Pons (tissue), 1 donor: ENCODE measurements around the gene SVEP1.
"Not testable (repeated sequence)": the region's sequence is repeated elsewhere in the genome, so short reads cannot be mapped to it uniquely, and the experiment has no call there.

Experiments
- DNase-seq: peaks from one replicate; pipeline ENCODE4 v3.0.0-alpha.2; 2016; ENCODE audit warnings: low spot score

The SVEP1 gene

DNA sequence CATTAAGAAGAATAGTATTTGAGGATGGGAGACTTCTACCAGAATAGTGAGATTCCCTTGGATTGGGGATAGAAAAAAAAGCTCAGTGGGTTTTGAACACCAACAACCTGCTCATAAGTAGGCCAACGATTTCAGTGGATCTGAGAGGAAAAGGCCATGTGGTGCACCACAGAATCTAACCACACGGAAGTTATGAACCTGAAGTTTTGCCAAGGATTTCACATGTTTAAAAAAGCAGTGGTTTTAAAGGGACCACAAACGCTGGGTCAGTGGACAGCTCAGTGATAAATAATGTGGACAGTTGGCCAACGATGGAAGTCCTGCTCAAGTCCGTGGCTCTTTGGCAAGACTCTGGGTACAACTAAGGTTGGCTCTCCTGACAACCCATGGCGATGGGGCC is 134.6 kb downstream of the SVEP1 start:
- DNase-seq, result no peak

GRCh38 chr9:110443866-110444220 is 135.7 kb downstream of the SVEP1 start:
- no peak for DNase-seq

GRCh38 chr9:110443146-110443865 is 136.2 kb downstream of the SVEP1 start:
- DNase-seq, result no peak

DNA sequence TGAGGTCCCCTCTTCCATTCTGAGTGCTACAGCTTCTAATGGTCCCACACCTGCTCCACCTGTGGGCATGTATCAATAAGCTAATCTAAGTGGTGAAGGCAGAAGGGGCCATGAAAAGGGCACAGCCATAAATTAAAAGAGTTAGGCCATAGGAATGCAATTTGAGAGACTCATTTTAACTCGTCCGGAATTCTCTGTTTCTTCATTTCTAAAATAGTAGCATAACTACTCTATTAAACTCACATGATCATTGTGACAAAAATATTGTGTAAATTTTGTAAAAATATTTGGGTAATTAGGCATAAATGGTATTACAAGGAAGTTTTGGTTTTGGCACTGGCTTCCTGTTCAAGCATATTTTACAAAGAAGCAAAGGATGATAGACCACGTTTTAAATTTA is 138.7 kb downstream of the SVEP1 start:
- no peak for DNase-seq

GRCh38 chr9:110440172-110440571 is 139.4 kb downstream of the SVEP1 start:
- DNase-seq, result peak; percentile 42

GRCh38 chr9:110432253-110432652 is 147.3 kb downstream of the SVEP1 start:
- DNase-seq, result peak; percentile 28

- no peak for DNase-seq
Measured at GRCh38 chr9:110429453-110429852, 150.1 kb downstream of the SVEP1 start.

DNA sequence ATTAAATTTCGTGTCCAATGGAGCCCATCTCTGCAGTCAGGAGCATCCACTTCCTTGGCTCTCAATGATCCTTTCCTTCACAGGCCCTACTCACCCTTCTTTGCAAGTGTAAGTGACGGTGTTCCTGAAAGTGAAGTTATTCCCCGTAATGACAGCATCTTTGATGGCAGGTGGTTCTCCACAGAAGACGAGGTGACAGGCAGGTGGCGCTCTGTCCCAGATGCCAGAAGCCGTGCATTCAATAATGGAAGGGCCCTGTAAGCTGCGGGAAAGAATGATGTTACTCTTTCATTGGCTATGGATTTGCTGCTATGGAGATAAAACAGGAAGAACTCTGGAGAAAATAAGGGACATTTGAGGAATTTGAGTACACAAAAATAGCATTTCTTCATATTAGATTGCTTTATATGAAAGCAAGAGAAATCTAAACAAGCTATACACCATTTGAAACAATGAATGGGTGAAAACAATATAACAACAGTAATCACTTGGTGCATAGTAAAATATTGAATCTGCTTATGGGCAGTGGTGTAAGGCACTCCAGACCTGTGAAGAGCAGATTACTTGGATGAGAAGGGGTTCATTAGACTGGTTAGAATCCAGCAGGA is 151.9 kb downstream of the SVEP1 start:
- peak; percentile 28 for DNase-seq

- no peak for DNase-seq
Measured at GRCh38 chr9:110426052-110426709, 153.4 kb downstream of the SVEP1 start.

GRCh38 chr9:110414471-110414870 is 165.1 kb downstream of the SVEP1 start:
- DNase-seq, result no peak

DNA sequence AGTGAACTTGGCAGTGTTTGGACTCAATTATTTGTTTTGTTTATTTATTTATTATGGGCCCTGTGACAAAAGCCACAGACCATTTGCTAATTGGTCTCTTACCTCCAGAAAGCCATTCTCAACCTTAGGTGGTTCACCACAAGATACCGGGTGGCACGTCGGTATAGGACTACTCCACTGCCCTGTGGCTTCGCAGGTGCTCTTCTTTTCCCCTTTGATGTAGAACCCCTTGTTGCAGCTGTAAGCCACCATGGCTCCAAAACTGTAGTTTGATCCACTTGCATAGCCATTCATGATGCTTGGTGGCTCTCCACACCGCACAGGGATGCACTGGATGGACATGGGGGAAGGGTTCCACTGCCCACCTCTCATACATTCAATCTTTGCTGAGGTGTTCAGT is 168.6 kb downstream of the SVEP1 start:
- DNase-seq, result no peak

- no peak for DNase-seq
Measured at GRCh38 chr9:110408598-110408997, 170.9 kb downstream of the SVEP1 start.

DNA sequence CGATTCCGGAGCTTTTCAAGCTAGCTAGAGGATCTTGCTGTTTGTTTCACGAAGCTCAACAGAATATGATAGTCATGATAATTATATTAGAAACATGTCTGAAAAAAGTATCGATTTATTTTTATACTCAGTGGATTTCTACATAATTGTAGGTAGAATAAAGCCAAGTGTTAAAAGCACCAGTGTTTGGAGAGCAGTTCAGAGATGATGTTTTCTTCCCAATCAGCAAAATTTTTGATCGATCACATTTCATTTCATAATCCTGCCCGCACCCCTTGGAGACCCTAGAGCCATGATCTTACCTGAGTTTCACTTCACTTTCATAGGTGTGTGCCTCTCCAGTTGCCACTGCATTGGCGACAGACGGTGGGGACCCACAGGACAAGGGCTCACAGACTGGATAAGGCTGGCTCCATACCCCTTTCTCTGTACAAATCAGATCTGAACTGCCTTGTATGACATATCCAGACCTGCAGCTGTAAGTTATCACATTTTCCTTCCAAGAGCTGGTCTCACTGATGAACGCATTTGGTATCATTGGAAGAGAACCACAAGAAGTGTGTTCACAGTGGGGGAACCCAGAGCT is 173.6 kb downstream of the SVEP1 start:
- DNase-seq, result no peak

DNA sequence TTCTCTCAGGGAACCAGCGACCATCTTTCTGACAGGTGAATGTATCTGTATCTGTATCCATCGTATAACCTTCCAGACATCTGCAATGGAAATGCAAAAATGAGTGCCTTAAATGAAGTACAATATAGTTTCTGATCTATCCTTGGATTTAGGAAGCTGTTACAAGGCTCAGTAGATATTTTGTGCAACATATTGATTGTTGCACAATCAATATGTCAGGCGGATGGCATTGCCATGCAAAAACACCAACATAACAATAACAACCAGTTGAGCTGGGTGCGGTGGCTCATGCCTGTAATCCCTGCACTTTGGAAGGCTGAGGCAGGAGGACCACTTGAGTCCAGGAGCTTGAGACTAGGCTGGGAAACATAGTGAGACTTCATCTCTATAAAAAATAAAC is 175.1 kb downstream of the SVEP1 start:
- no peak for DNase-seq

- no peak for DNase-seq
Measured at GRCh38 chr9:110399983-110400382, 179.6 kb downstream of the SVEP1 start.

DNA sequence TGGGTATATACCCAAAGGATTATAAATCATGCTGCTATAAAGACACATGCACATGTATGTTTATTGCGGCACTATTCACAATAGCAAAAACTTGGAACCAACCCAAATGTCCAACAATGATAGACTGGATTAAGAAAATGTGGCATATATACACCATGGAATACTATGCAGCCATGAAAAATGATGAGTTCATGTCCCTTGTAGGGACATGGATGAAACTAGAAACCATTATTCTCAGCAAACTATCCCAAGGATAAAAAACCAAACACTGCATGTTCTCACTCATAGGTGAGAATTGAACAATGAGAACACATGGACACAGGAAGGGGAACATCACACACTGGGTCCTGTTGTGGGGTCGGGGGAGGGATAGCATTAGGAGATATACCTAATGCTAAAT is 180.5 kb downstream of the SVEP1 start:
- not testable (repeated sequence) for DNase-seq

- DNase-seq, result no peak
Measured at GRCh38 chr9:110391826-110392485, 187.6 kb downstream of the SVEP1 start.

DNA sequence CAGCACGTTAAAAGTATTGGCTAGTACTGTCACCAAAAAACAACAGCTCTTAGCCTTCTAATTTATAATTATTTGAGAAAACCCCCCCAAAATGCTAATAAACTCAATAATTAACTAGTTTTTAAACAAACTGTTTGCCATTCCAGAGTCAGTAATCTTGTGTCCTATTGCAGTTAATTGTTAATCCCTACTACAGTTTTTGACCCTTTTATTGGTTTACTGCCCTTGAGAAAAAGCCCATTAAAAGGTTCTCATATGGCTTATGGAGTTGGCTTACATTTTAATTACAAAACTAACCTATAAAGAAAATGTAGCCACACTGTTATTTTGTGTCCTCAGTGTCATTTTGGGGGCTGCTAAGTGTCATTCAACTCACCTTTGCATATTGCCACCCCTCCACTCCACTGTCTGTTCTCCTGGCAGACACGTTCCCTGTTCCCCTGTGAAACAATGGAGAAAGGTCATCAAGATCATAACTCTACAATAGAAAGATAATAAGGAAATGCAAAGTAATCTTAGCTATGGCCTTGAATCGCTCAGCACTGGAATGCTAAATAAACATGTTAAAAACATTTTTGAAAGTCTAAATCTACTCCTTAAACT is 190.3 kb downstream of the SVEP1 start:
- DNase-seq, result no peak

DNA sequence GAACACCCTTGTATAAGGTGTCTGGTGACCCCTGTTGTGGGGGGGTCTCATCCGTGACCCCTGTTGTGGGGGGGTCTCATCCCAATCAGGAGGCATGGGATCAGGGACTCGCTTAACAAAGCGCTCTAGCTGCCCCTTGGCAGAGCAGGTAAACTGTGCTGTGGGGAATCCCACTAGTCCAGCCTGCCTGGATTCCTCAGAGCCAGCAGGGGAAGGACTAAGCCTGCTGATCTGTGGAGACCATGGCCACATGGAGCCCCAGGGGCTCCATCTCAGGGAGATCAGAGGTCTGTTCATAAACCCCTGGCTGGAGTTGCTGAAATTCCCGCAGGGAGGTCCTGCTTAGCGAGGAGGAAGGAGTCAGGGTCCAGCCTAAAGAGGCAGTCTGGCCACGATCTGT is 196.1 kb downstream of the SVEP1 start:
- no peak for DNase-seq

- DNase-seq, result no peak
Measured at GRCh38 chr9:110382731-110383130, 196.8 kb downstream of the SVEP1 start.

DNA sequence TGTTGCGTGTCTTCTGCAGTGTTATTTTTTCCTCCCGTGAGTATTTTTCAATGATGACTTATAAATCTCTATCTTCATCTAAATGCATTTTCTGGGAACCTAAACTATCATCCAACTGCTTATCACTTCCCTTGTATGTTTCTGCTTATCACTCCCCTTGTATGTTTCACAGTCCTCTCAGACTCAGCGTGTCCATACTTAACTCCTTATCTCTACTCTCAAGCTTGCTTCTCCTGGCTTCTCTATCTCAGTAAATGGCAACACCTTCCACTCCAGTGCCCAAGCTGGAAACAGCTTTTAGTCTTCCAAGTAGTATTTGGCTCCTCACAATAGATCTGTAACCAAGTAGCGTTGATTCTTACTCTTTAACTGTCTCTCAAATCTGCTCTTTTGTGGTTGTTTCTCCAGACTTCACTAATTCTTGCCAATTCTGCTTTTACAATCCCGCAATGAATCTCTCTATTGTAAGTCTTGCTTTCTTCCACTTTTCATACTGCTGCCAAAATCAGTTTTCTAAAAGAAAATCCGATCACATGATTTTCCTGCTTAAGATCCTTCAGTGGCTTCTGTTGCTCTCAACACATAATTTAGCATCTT is 208.0 kb downstream of the SVEP1 start:
- no peak for DNase-seq

GRCh38 chr9:110370315-110370714 is 209.2 kb downstream of the SVEP1 start:
- no peak for DNase-seq
